ENCODE measurements around the gene ANGPTL4. TPM values are rescaled to one million over a fixed set of nuclear protein-coding genes. Genes with fewer than 3 reads are reported as not detected.
A peak's percentile ranks its signal among the peaks of the same experiment; 100 is the strongest.
"Not testable (repeated sequence)": the region's sequence is repeated elsewhere in the genome, so short reads cannot be mapped to it uniquely, and the experiment has no call there.

Gene ANGPTL4
- total RNA-seq, 4 donors from 2014 or later: 19.7 to 91.8 (median 41.9) TPM

- H3K4me1 ChIP-seq: peaks cover 3 to 9% of the 10 kb centered on the region in 2 donors
- in situ Hi-C loops (cut with MboI; ENCODE audit: low sequenced_read_pairs in 4 of 4): no loop called here
- H3K4me3 ChIP-seq: no peak overlapping the region
- TF ChIP-seq POLR2A (IDR thresholded peaks at IDR 0.05): no peak
- TF ChIP-seq, protein P1, sequence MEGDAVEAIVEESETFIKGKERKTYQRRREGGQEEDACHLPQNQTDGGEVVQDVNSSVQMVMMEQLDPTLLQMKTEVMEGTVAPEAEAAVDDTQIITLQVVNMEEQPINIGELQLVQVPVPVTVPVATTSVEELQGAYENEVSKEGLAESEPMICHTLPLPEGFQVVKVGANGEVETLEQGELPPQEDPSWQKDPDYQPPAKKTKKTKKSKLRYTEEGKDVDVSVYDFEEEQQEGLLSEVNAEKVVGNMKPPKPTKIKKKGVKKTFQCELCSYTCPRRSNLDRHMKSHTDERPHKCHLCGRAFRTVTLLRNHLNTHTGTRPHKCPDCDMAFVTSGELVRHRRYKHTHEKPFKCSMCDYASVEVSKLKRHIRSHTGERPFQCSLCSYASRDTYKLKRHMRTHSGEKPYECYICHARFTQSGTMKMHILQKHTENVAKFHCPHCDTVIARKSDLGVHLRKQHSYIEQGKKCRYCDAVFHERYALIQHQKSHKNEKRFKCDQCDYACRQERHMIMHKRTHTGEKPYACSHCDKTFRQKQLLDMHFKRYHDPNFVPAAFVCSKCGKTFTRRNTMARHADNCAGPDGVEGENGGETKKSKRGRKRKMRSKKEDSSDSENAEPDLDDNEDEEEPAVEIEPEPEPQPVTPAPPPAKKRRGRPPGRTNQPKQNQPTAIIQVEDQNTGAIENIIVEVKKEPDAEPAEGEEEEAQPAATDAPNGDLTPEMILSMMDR (IDR thresholded peaks at IDR 0.05 in 4 of 5, conservative IDR thresholded peaks at IDR 0.05 in 1 of 5): no peak
- H3K27ac ChIP-seq: no peak overlapping the region
- no peaks in the 10 kb centered on the region for H3K36me3 ChIP-seq
- DNase-seq: no peak
- intact Hi-C loops (cut with DNase I; ENCODE audit: low total_unique reads): no loop called here
- no peak for ATAC-seq
- no peaks in the 10 kb centered on the region for H3K9me3 ChIP-seq
- H3K27me3 ChIP-seq: peaks cover 19 to 42% (median 33%) of the 10 kb centered on the region in 3 donors
Measured at GRCh38 chr19:8338835-8339234, 25.1 kb upstream of the ANGPTL4 start.

- DNase-seq: peak; percentile 38 to 47
- Histone ChIP-seq H3K36me3 (no peaks in the 10 kb centered on the region), H3K4me1 (peaks cover 3 to 9% of the 10 kb centered on the region in 2 donors), H3K9me3 (no peaks in the 10 kb centered on the region), H3K4me3 (peak overlapping the region in 1 of 4 donors; percentile 67), H3K27me3 (peaks cover 10 to 36% (median 23%) of the 10 kb centered on the region in 3 donors), H3K27ac (peak overlapping the region; percentile 79 to 90 (median 85))
- in situ Hi-C loops (cut with MboI; ENCODE audit: low sequenced_read_pairs in 4 of 4) (no loop called here), intact Hi-C loops (cut with DNase I; ENCODE audit: low total_unique reads) (no loop called here)
- peak; percentile 45 to 67 for ATAC-seq
- no peak for TF ChIP-seq POLR2A (IDR thresholded peaks at IDR 0.05)
- TF ChIP-seq, protein P1 (IDR thresholded peaks at IDR 0.05 in 4 of 5, conservative IDR thresholded peaks at IDR 0.05 in 1 of 5): no peak
Measured at GRCh38 chr19:8340341-8341096, 23.4 kb upstream of the ANGPTL4 start.

- H3K4me1 ChIP-seq; H3K36me3 ChIP-seq; H3K9me3 ChIP-seq; DNase-seq; in situ Hi-C loops (cut with MboI; ENCODE audit: low sequenced_read_pairs in 4 of 4); intact Hi-C loops (cut with DNase I; ENCODE audit: low total_unique reads); ATAC-seq: not testable (repeated sequence)
- peak overlapping the region; percentile 79 to 90 (median 85) for H3K27ac ChIP-seq
- H3K4me3 ChIP-seq: peak overlapping the region in 2 of 4 donors; percentile 59 to 67
- H3K27me3 ChIP-seq: peaks cover 5 to 29% (median 18%) of the 10 kb centered on the region in 3 donors
Measured at GRCh38 chr19:8341504-8341903, 22.5 kb upstream of the ANGPTL4 start.

GRCh38 chr19:8342316-8342683 is 21.7 kb upstream of the ANGPTL4 start:
- H3K4me1 ChIP-seq: peaks cover 3 to 9% of the 10 kb centered on the region in 2 donors
- no peak for TF ChIP-seq POLR2A (IDR thresholded peaks at IDR 0.05)
- H3K27ac ChIP-seq: peak overlapping the region; percentile 79 to 90 (median 85)
- no peak for ATAC-seq
- no peaks in the 10 kb centered on the region for H3K36me3 ChIP-seq
- intact Hi-C loops (cut with DNase I; ENCODE audit: low total_unique reads): no loop called here
- in situ Hi-C loops (cut with MboI; ENCODE audit: low sequenced_read_pairs in 4 of 4): no loop called here
- H3K4me3 ChIP-seq: peak overlapping the region; percentile 59 to 68 (median 64)
- no peaks in the 10 kb centered on the region for H3K9me3 ChIP-seq
- peaks cover 5 to 24% (median 18%) of the 10 kb centered on the region in 3 donors for H3K27me3 ChIP-seq
- DNase-seq: no peak

DNA sequence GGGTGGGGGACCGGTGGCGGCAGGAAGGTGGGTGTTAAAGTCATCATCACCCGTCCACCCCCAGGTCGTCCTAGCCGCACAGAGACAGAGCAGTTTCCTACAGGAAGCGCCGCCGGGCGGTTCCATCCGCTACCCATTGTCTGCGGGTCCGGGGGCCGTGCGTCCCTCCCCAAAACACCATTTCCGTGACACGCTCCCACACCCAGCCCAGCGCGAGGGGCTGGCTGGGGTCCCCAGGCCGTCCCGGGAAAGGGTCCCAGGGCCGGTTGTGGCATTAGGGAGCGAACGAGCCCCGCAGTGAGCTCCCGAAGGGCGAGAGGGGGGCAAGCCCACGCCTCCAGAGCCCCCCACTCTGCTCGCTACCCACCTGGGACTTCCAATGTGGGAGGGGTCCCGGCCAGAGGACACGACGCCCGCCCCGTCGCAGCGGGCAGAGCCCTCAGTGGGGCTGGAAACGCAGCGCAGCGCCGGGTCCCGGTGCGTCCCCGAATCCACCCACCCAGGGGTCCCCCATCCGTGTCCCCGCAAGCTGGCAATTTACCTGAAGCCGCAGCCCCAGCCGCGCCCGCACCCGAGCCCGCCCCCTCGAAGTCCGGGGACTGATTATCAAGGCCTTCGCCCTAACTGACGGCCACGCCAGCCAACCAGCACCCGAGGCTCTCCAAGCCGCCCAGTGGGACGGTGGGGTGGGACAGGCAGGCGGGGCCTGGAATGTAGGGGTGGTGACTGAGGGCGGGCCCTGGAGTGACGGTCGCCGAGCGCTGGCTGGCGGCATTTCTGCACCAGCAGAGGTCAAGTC is 21.1 kb upstream of the ANGPTL4 start, which contains the start of gene KANK3:
Gene KANK3 (minus strand): TSS at position 579 of the 799 bp plus-strand sequence. CDS start 5,434 bp downstream, outside the sequence.
- peak; percentile 67 to 82 for TF ChIP-seq POLR2A (IDR thresholded peaks at IDR 0.05)
- TF ChIP-seq, protein P1 (IDR thresholded peaks at IDR 0.05 in 4 of 5, conservative IDR thresholded peaks at IDR 0.05 in 1 of 5): no peak
- H3K27me3 ChIP-seq: peaks cover 5 to 21% (median 18%) of the 10 kb centered on the region in 3 donors
- intact Hi-C loops (cut with DNase I; ENCODE audit: low total_unique reads): no loop called here

More for the DNA sequence above, 21.1 kb upstream of the ANGPTL4 start, which contains the start of gene KANK3:
- no peaks in the 10 kb centered on the region for H3K36me3 ChIP-seq
- peak within 1 kb of the TSS; percentile 59 to 68 (median 64) for H3K4me3 ChIP-seq
- H3K27ac ChIP-seq: peak within 1 kb of the TSS; percentile 79 to 90 (median 85)
- peaks cover 3 to 14% of the 10 kb centered on the region in 2 donors for H3K4me1 ChIP-seq
- in situ Hi-C loops (cut with MboI; ENCODE audit: low sequenced_read_pairs in 4 of 4): no loop called here
- peak; percentile 80 to 85 for ATAC-seq
- no peaks in the 10 kb centered on the region for H3K9me3 ChIP-seq
- peak; percentile 80 to 86 for DNase-seq
